WTC11 (cell line): ENCODE results near the gene GPC5.

Source experiments
- ESRRA ChIP-seq: sonication (generic); formaldehyde crosslinking; IDR thresholded peaks from 2 replicates; pipeline ENCODE4 v1.8.1; 2022; ENCODE audit warnings: mild to moderate bottlenecking, missing genetic modification reagents, borderline replicate concordance
- ETV6 ChIP-seq: sonication (generic); formaldehyde crosslinking; IDR thresholded peaks from 2 replicates; pipeline ENCODE4 v1.8.1; 2022; ENCODE audit warnings: mild to moderate bottlenecking, missing genetic modification reagents
- FOXK1 ChIP-seq: sonication (generic); formaldehyde crosslinking; IDR thresholded peaks from 2 replicates; pipeline ENCODE4 v1.8.0; 2022; ENCODE audit warnings: mild to moderate bottlenecking, moderate library complexity, missing genetic modification reagents
- JUN ChIP-seq: sonication (generic); formaldehyde crosslinking; IDR thresholded peaks from 2 replicates; pipeline ENCODE4 v1.8.0; 2023; ENCODE audit warnings: mild to moderate bottlenecking, missing genetic modification reagents
- OVOL2 ChIP-seq: fragments of 250-450 bp; sonication (Bioruptor Pico); IDR thresholded peaks from 2 replicates; pipeline ENCODE4 v1.9.0; 2021; ENCODE audit warnings: mild to moderate bottlenecking, borderline replicate concordance
- USF2 ChIP-seq: sonication (generic); formaldehyde crosslinking; IDR thresholded peaks from 2 replicates; pipeline ENCODE4 v1.8.1; 2023; ENCODE audit warnings: mild to moderate bottlenecking, missing genetic modification reagents, moderate library complexity
- ZNF532 ChIP-seq: fragments of 250-450 bp; sonication (Bioruptor Pico); IDR thresholded peaks from 2 replicates; pipeline ENCODE4 v1.9.0; 2021; ENCODE audit warnings: mild to moderate bottlenecking, borderline replicate concordance
- TF ChIP-seq, protein P1 (sequence below): fragments of 200-600 bp; IDR thresholded peaks from 2 replicates; pipeline ENCODE4 v1.8.0; 2022; ENCODE audit warnings: antibody characterized with exemption
- TF ChIP-seq, protein P2 (sequence below): sonication (generic); formaldehyde crosslinking; IDR thresholded peaks from 2 replicates; pipeline ENCODE4 v1.8.0; 2022; ENCODE audit warnings: mild to moderate bottlenecking, missing genetic modification reagents
- TF ChIP-seq, protein P3 (sequence below): sonication (generic); formaldehyde crosslinking; IDR thresholded peaks from 2 replicates; pipeline ENCODE4 v1.8.1; 2022; ENCODE audit warnings: low read depth, missing genetic modification reagents, borderline replicate concordance
- TF ChIP-seq, protein P4 (sequence below): sonication (generic); formaldehyde crosslinking; IDR thresholded peaks from 2 replicates; pipeline ENCODE4 v1.8.1; 2023; ENCODE audit warnings: mild to moderate bottlenecking, missing genetic modification reagents, moderate library complexity
- TF ChIP-seq, protein P5 (sequence below): sonication (generic); formaldehyde crosslinking; IDR thresholded peaks from 2 replicates; pipeline ENCODE4 v1.8.1; 2022; ENCODE audit warnings: missing genetic modification reagents, borderline replicate concordance

GRCh38 chr13:91882918-91883317 lies 484.5 kb downstream of the GPC5 start:
- TF ChIP-seq, protein P1, sequence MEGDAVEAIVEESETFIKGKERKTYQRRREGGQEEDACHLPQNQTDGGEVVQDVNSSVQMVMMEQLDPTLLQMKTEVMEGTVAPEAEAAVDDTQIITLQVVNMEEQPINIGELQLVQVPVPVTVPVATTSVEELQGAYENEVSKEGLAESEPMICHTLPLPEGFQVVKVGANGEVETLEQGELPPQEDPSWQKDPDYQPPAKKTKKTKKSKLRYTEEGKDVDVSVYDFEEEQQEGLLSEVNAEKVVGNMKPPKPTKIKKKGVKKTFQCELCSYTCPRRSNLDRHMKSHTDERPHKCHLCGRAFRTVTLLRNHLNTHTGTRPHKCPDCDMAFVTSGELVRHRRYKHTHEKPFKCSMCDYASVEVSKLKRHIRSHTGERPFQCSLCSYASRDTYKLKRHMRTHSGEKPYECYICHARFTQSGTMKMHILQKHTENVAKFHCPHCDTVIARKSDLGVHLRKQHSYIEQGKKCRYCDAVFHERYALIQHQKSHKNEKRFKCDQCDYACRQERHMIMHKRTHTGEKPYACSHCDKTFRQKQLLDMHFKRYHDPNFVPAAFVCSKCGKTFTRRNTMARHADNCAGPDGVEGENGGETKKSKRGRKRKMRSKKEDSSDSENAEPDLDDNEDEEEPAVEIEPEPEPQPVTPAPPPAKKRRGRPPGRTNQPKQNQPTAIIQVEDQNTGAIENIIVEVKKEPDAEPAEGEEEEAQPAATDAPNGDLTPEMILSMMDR, result no peak
- TF ChIP-seq USF2 (CRISPR knock-in tag), result no peak
- TF ChIP-seq ESRRA (CRISPR knock-in tag), result no peak
- TF ChIP-seq ZNF532 (CRISPR knock-in tag), result no peak
- TF ChIP-seq, protein P2, sequence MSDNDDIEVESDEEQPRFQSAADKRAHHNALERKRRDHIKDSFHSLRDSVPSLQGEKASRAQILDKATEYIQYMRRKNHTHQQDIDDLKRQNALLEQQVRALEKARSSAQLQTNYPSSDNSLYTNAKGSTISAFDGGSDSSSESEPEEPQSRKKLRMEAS, result no peak
- TF ChIP-seq, protein P3, sequence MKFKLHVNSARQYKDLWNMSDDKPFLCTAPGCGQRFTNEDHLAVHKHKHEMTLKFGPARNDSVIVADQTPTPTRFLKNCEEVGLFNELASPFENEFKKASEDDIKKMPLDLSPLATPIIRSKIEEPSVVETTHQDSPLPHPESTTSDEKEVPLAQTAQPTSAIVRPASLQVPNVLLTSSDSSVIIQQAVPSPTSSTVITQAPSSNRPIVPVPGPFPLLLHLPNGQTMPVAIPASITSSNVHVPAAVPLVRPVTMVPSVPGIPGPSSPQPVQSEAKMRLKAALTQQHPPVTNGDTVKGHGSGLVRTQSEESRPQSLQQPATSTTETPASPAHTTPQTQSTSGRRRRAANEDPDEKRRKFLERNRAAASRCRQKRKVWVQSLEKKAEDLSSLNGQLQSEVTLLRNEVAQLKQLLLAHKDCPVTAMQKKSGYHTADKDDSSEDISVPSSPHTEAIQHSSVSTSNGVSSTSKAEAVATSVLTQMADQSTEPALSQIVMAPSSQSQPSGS (CRISPR knock-in tag), result no peak
- no peak for TF ChIP-seq OVOL2 (CRISPR knock-in tag)
- no peak for TF ChIP-seq JUN
- no peak for TF ChIP-seq FOXK1 (CRISPR knock-in tag)
- TF ChIP-seq, protein P4, sequence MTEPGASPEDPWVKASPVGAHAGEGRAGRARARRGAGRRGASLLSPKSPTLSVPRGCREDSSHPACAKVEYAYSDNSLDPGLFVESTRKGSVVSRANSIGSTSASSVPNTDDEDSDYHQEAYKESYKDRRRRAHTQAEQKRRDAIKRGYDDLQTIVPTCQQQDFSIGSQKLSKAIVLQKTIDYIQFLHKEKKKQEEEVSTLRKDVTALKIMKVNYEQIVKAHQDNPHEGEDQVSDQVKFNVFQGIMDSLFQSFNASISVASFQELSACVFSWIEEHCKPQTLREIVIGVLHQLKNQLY (CRISPR knock-in tag), result no peak
- no peak for TF ChIP-seq ETV6
- TF ChIP-seq, protein P5, sequence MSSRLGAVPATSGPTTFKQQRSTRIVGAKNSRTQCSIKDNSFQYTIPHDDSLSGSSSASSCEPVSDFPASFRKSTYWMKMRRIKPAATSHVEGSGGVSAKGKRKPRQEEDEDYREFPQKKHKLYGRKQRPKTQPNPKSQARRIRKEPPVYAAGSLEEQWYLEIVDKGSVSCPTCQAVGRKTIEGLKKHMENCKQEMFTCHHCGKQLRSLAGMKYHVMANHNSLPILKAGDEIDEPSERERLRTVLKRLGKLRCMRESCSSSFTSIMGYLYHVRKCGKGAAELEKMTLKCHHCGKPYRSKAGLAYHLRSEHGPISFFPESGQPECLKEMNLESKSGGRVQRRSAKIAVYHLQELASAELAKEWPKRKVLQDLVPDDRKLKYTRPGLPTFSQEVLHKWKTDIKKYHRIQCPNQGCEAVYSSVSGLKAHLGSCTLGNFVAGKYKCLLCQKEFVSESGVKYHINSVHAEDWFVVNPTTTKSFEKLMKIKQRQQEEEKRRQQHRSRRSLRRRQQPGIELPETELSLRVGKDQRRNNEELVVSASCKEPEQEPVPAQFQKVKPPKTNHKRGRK (CRISPR knock-in tag), result no peak
